H54 (cell line): ENCODE measurements around the gene FAM184A.
"Not testable (repeated sequence)": the region's sequence is repeated elsewhere in the genome, so short reads cannot be mapped to it uniquely, and the experiment has no call there.

ENCODE experiments used
- DNase-seq: peaks from one replicate; pipeline ENCODE4 v3.0.0; 2011; ENCODE audit warnings: low spot score, mixed read lengths; ENCODE audit not compliant: insufficient read length
- FAIRE-seq: peaks from 3 replicates; lab custom pipeline; 2011; peaks lifted over from hg19 to GRCh38; lab: Jason Lieb, UNC
- POLR2A ChIP-seq: IDR thresholded peaks from 2 replicates; pipeline ENCODE4 v1.6.1; 2011; ENCODE audit warnings: low read depth, mild to moderate bottlenecking, low read length

Gene FAM184A

GRCh38 chr6:119078376-119079282, at the start of gene FAM184A:
Gene FAM184A, minus strand, starts transcription at chr6:119078664. Its CDS starts 365 bp downstream, at chr6:119078299.
- DNase-seq (peak; percentile 23), FAIRE-seq (no peak)
- no peak for TF ChIP-seq POLR2A

GRCh38 chr6:119127627-119128026, 49.2 kb upstream of the FAM184A start:
- FAIRE-seq (no peak), DNase-seq (no peak)
- TF ChIP-seq POLR2A, result no peak

- DNase-seq, result no peak
- TF ChIP-seq POLR2A, result no peak
- no peak for FAIRE-seq
These were observed 48.4 kb upstream of the FAM184A start for GRCh38 chr6:119126826-119127225.

- DNase-seq (no peak), FAIRE-seq (no peak)
- no peak for TF ChIP-seq POLR2A
These were observed 47.7 kb upstream of the FAM184A start for GRCh38 chr6:119126140-119126539.

GRCh38 chr6:119125576-119125975, 47.1 kb upstream of the FAM184A start:
- TF ChIP-seq POLR2A, result no peak
- FAIRE-seq, result no peak
- no peak for DNase-seq

- FAIRE-seq (no peak), DNase-seq (no peak)
- TF ChIP-seq POLR2A, result no peak
These were observed 45.8 kb upstream of the FAM184A start for GRCh38 chr6:119124079-119124824.

- no peak for FAIRE-seq
- no peak for TF ChIP-seq POLR2A
- DNase-seq, result no peak
These were observed 43.9 kb upstream of the FAM184A start for GRCh38 chr6:119122336-119122735.

GRCh38 chr6:119121367-119121766, 42.9 kb upstream of the FAM184A start:
- DNase-seq, result no peak
- no peak for FAIRE-seq
- no peak for TF ChIP-seq POLR2A

- TF ChIP-seq POLR2A, result no peak
- DNase-seq (no peak), FAIRE-seq (no peak)
These were observed 41.5 kb upstream of the FAM184A start for GRCh38 chr6:119119989-119120388.

- DNase-seq, FAIRE-seq: not testable (repeated sequence)
These were observed 40.6 kb upstream of the FAM184A start for GRCh38 chr6:119119062-119119461.

- DNase-seq, result no peak
- FAIRE-seq, result no peak
- TF ChIP-seq POLR2A, result no peak
These were observed 38.3 kb upstream of the FAM184A start for GRCh38 chr6:119116712-119117281.

- TF ChIP-seq POLR2A, result no peak
- FAIRE-seq, result no peak
- no peak for DNase-seq
These were observed 35.5 kb upstream of the FAM184A start for GRCh38 chr6:119113961-119114360.

- FAIRE-seq (no peak), DNase-seq (no peak)
- TF ChIP-seq POLR2A, result no peak
These were observed 34.5 kb upstream of the FAM184A start for GRCh38 chr6:119112812-119113530.
